Measurements from ENCODE around the gene SIRPB1. TPM values are rescaled to one million over a fixed set of nuclear protein-coding genes. Genes with fewer than 3 reads are reported as not detected.
"Not testable (repeated sequence)": the region's sequence is repeated elsewhere in the genome, so short reads cannot be mapped to it uniquely, and the experiment has no call there.

Gene SIRPB1
- polyA plus RNA-seq, 10 donors: 0.26 to 2.6 (median 1.5) TPM

DNA sequence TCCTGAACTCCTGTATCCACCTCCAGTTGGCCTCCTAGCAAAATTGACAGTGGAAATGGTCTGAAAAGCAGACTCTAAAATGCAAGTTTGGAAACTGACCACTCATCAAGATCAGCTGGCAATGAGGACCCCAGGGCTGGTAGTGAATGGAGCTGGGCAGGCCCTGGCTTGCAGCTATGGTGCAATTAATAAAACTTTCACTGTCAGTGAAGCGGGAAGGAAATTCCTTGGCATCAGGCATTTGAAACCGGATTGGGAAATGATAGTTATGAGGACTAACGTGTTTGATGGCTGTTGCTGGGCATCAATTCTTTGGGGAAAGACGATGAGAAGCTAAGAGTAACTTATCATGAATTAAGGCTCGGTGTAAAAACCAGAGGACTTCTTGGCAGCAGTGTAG is 19.1 kb downstream of the SIRPB1 start:
- no peak for DNase-seq

DNA sequence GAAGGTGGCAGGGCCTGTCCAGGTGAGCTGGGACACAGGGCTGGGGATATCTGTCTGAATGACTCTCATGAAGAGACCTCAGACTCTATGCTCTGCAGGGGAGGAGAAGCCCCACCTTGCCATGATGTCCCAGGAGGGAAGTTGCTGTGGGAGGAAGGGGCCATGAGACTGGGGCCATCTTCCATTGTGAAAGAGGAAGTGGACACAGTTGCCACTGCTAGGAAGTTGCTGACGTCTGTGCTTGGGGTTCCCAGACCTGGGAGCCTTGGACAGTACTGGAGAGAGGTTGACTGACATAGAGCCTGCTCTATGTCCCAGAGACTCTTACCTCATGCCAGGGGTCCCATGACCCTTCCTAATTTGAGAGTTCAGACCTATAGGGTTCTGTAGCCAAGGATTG is 24.5 kb downstream of the SIRPB1 start:
- DNase-seq: no peak

DNA sequence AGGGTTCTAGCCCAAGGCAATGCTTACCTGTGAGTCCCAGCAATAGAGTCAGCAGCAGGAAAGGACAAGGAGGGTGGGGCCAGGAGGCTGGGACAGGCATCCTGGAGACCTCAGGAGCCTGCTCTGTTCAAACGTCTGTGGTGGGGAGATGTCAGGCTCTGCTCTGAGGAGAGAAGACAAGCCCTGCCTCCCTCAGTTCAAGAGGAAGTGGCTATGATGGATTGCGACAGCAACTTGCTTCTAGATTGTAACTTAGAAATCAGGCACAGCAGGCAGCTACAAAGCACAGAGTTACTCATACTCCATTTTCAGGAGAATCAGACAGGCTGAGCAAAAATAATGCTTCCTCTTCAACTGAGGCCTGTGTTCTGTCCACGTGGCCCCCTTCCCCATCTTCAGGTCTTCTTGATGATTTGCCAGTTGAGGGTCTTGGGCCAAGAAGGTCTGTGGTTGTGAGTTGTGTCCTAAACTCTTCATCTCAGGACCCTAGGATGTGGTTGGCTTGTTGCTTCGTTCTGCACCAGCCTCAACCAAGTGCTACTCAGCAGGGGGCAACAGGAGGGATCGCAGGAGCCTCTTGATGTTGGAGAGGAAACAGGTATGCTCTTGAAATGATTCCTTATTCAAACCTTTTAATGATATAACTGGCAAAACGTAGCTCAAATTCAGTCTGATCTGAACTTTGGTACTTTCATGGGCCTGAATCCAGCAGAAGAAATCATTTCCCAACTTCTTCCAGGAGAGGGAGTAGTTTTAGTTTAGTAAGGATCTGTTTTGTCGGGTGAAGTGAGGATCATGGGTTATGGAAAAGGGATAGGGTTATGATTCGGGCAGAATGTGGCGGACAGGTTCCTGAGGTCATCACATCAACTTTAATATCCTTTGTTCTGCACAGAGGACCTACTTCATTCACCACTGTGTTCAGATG is 31.0 kb downstream of the SIRPB1 start:
- DNase-seq: no peak

DNA sequence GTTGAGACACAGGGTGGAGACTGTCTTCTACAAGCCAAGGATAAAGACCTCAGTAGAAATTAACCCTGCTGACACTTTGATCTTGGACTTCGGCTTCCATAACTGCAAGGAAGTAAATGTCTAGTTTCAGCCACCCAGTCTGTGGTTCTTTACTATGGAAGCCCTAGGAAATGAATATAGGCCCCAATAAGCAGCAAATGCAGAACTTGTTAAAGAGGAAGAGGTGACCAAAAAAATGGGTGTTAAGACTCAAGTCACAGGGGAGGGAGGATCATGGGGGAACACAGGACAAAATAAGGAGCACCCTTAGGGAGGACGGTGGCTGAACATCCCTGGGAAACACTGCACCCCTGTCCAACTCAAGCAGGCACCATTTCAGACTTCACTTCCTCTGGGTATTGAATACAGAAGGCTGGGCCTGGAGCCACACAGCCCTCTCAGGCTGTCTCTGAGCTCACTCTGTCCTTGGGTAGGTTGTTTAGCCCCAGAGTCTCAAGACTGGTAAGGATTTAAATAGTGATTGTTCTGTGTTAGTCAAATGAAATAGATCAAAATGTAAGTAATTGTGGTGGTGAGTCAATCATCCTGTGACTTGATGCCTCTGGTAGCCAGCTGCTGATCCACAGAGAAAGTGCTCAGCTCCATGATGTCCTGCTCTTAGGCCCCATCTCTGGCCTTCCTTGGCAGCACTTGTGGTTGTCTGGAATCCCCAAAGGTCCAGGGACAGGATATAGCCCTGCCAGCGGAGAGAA is 31.9 kb downstream of the SIRPB1 start:
- DNase-seq: no peak

GRCh38 chr20:1579488-1579887 is 40.3 kb downstream of the SIRPB1 start:
- DNase-seq: no peak

DNA sequence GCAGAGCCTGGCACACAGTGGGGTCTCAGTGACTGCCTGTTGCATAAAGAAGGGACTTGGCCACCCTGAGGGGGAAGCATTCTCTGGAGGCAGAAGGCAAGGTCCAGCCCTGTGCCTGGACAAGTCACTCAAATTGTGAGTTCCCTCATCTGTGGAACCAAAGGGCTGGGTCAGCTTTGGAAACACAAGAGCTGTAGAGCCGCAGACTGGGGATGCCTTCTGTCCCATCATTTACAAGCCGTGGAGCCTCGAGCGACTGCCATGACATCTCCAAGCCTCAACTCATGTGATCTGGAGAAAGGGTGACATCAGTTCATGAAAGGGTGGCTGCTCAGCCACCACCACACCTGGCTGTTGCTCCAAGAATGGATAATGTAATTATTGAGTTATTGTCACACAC is 41.9 kb downstream of the SIRPB1 start:
- DNase-seq: no peak

DNA sequence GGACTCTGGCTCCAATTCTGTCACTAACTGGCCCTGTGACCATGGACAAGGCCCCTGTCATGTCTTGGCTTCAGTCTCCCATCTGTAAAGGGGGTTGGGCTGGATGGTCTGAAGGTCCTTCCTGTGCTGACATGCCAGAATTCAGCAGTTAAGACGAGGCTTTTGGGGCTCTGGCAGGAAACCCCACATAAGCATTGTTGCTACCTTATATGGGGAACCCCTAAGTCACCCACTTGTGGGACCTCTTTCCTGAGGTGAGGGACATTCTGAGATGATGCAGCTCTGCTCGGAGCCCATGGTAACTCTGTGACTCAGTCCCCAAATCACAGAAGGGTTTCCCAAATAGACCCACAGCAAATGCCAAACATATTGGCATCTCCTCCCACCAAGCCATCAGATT is 42.5 kb downstream of the SIRPB1 start:
- DNase-seq: not testable (repeated sequence)

DNA sequence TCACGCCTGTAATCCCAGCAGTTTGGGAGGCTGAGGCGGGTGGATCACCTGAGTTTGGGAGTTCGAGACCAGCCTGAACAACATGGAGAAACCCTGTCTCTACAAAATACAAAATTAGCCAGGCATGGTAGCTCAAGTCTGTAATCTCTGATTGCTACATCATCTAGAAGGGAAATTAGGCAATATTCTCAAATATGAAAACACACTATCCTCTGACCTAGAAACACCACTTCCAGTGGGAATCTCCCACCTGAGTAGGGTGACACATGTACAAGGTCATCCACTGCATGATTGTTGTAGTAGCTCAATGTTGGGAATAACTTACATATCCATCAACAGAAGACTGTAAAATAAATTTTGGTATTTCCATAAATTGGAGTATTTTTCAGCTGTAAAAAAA is 43.2 kb downstream of the SIRPB1 start:
- no peak for DNase-seq

DNA sequence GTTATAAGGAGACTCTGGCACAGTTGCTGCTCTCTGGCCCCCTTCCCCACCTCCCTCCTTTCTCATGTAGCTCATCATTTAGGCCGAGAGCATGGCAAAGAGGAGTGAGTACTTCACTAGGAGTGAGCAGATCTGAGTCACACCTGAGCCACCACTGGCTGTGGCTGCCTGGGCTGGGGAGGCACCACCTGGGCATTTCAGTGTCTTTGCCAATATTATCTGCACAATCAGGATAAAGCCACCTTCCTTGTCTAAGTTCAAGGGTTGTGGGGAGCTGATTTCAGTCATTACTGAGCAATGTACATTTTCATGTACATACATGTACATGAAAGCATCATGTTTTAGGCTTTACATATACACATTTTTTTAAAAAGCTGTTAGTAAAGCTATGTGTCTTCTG is 43.8 kb downstream of the SIRPB1 start:
- not testable (repeated sequence) for DNase-seq

DNA sequence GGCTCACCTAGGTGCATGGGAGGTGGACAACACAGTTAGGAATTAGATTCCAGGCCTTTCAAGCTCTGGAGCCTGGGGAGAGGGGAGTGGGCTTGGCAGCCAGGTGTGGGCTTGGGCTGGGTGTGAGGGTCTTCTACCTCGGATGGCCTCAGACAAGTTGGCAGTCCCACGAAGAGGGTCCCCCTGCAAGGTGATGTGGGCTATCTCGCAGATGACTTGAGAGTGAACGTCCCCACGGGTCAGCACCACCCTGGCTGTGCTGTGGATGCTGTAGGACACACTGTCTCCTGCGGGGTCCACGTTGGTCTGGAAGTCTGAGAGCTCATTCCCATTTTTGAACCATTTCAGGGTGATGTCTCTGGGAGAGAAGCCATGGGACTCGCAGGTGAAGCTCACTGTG is 48.2 kb downstream of the SIRPB1 start:
- not testable (repeated sequence) for DNase-seq

Other genes with a start within 250 kb of the SIRPB1 start
- gene FKBP1A, start 227.0 kb downstream of the SIRPB1 start, polyA plus RNA-seq (ENCODE audit: insufficient read length in 10 of 10): 100 to 1,000 TPM; 250 to 317 (median 277) TPM
- gene NSFL1C, start 153.2 kb downstream of the SIRPB1 start, polyA plus RNA-seq (ENCODE audit: insufficient read length in 10 of 10): 10 to 100 TPM; 60.6 to 77.7 (median 65.6) TPM
- 1 to 10 TPM in 9 of 10 donors, under 1 TPM in 1; 0.91 to 2.7 (median 1.9) TPM for gene SIRPB2, start 128.6 kb downstream of the SIRPB1 start, polyA plus RNA-seq (ENCODE audit: insufficient read length in 10 of 10)
- gene SIRPD, start 62.3 kb downstream of the SIRPB1 start, polyA plus RNA-seq (ENCODE audit: insufficient read length in 10 of 10): not detected
- 1 to 10 TPM in 1 of 10 donors, under 1 TPM in 2, not detected in 7; 0.32 to 3.1 (median 0.67) TPM for gene SIRPG, start 37.8 kb upstream of the SIRPB1 start, polyA plus RNA-seq (ENCODE audit: insufficient read length in 10 of 10)